Upper lobe of right lung (tissue), 1 donor: ENCODE measurements around the gene CDK14. TPM values are rescaled to one million over a fixed set of nuclear protein-coding genes. Genes with fewer than 3 reads are reported as not detected.

Experiments
- ATAC-seq: fragments of 200-7000 bp; cut with Tn5 transposase; one replicate; pipeline ENCODE4 v1.9.1; 2020; ENCODE audit warnings: mild to moderate bottlenecking, moderate library complexity
- DNase-seq: peaks from one replicate; pipeline ENCODE4 v3.0.0-alpha.2; 2020
- H3K27ac ChIP-seq: fragments of 200-600 bp; one replicate; pipeline ENCODE4 v1.8.0; 2022
- H3K27me3 ChIP-seq: fragments of 200-600 bp; one replicate; pipeline ENCODE4 v1.8.0; 2022; ENCODE audit warnings: mild to moderate bottlenecking
- H3K36me3 ChIP-seq: fragments of 200-600 bp; one replicate; pipeline ENCODE4 v1.8.0; 2022
- H3K4me1 ChIP-seq: fragments of 200-600 bp; one replicate; pipeline ENCODE4 v1.8.0; 2022
- H3K4me3 ChIP-seq: fragments of 200-600 bp; one replicate; pipeline ENCODE4 v1.8.0; 2022; ENCODE audit warnings: mild to moderate bottlenecking
- H3K9me3 ChIP-seq: fragments of 200-600 bp; one replicate; pipeline ENCODE4 v1.8.0; 2022
- intact Hi-C: fragments of 100-400 bp; cut with DNase I; formaldehyde crosslinking; loops from one replicate; pipeline ENCODE4 v1.11.0; 2022
- total RNA-seq: library from RNA; stranded (reverse); fragmentation: NEBNext Ultra II Directional; extraction: Animal tissue kit (Norgen Biotek cat#: 25700); gene quantifications from one replicate; pipeline ENCODE4 v1.2.1, GENCODE V29; 2021
- TF ChIP-seq, protein P1 (sequence below): fragments of 200-600 bp; IDR thresholded peaks from one replicate; pipeline ENCODE4 v1.8.0; 2022; ENCODE audit warnings: antibody characterized with exemption
- donor health status: DM: no; HTN: yes; CAD: no; lungs with severe emphysema.

Gene CDK14
- total RNA-seq, 1 donor from 2014 or later = 47.2 TPM

DNA sequence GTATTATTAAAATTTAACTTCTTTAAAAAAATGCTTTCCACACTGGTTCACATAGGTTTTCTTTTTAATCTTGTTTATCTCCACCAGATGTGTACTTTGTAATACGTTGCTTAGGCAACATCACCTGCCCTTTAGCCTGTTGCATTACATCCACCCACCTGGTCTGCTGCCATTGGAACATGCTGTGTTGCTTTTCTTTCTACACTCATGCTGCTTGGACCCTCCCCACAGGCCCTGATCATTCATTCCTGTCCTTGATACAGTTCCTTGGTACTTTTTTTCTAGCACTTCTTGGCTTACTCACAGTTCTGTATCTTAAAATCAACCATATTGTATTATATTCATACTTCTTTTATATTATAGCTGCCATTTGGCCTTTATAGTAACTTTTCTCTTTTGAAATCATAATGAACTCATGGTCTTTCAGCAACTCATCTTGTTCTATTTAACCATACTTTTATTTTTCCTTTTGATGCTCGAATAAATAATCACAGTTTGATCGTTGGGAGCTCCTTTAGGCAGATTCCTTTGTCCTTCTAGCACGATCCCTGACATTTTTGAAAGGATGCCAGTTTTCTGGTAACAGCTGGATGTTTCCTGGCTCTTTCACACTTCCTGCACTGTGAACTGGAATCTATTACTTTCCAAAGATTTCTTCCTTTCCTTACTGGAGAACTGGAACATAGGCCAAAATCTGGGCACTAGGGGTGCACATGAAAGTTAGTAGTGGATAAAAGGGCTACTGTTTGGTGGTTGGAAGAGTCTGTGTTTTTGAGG lies 125.1 kb downstream of the CDK14 start:
- no peaks in the 10 kb centered on the region for H3K36me3 ChIP-seq
- no peaks in the 10 kb centered on the region for H3K27me3 ChIP-seq
- intact Hi-C loops = no loop called here
- no peaks in the 10 kb centered on the region for H3K4me1 ChIP-seq
- H3K4me3 ChIP-seq = no peak overlapping the region
- ATAC-seq = peak; percentile 23
- no peak overlapping the region for H3K27ac ChIP-seq
- TF ChIP-seq, protein P1, sequence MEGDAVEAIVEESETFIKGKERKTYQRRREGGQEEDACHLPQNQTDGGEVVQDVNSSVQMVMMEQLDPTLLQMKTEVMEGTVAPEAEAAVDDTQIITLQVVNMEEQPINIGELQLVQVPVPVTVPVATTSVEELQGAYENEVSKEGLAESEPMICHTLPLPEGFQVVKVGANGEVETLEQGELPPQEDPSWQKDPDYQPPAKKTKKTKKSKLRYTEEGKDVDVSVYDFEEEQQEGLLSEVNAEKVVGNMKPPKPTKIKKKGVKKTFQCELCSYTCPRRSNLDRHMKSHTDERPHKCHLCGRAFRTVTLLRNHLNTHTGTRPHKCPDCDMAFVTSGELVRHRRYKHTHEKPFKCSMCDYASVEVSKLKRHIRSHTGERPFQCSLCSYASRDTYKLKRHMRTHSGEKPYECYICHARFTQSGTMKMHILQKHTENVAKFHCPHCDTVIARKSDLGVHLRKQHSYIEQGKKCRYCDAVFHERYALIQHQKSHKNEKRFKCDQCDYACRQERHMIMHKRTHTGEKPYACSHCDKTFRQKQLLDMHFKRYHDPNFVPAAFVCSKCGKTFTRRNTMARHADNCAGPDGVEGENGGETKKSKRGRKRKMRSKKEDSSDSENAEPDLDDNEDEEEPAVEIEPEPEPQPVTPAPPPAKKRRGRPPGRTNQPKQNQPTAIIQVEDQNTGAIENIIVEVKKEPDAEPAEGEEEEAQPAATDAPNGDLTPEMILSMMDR = no peak
- H3K9me3 ChIP-seq = no peaks in the 10 kb centered on the region
- DNase-seq = no peak

GRCh38 chr7:90721869-90722431 lies 125.8 kb downstream of the CDK14 start:
- Histone ChIP-seq H3K4me3 (no peak overlapping the region), H3K9me3 (no peaks in the 10 kb centered on the region), H3K27me3 (no peaks in the 10 kb centered on the region), H3K36me3 (no peaks in the 10 kb centered on the region), H3K27ac (no peak overlapping the region), H3K4me1 (peaks cover 4% of the 10 kb centered on the region)
- ATAC-seq (no peak), DNase-seq (no peak)
- intact Hi-C loops = no loop called here
- TF ChIP-seq, protein P1 = no peak

- H3K27ac ChIP-seq = no peak overlapping the region
- intact Hi-C loops = no loop called here
These were observed 127.1 kb downstream of the CDK14 start for GRCh38 chr7:90723233-90723632.

GRCh38 chr7:90723866-90724265 lies 127.7 kb downstream of the CDK14 start:
- TF ChIP-seq, protein P1 = no peak
- intact Hi-C loops = no loop called here
- H3K4me3 ChIP-seq = no peak overlapping the region
- no peak for ATAC-seq
- peaks cover 6% of the 10 kb centered on the region for H3K4me1 ChIP-seq
- no peaks in the 10 kb centered on the region for H3K9me3 ChIP-seq
- no peaks in the 10 kb centered on the region for H3K36me3 ChIP-seq
- H3K27ac ChIP-seq = no peak overlapping the region
- no peak for DNase-seq
- no peaks in the 10 kb centered on the region for H3K27me3 ChIP-seq

More at GRCh38 chr7:90723233-90723632, 127.1 kb downstream of the CDK14 start:
- H3K36me3 ChIP-seq = no peaks in the 10 kb centered on the region
- H3K27me3 ChIP-seq = no peaks in the 10 kb centered on the region
- H3K9me3 ChIP-seq = no peaks in the 10 kb centered on the region
- no peak for ATAC-seq
- H3K4me1 ChIP-seq = peaks cover 6% of the 10 kb centered on the region
- TF ChIP-seq, protein P1 = no peak
- no peak for DNase-seq
- no peak overlapping the region for H3K4me3 ChIP-seq

DNA sequence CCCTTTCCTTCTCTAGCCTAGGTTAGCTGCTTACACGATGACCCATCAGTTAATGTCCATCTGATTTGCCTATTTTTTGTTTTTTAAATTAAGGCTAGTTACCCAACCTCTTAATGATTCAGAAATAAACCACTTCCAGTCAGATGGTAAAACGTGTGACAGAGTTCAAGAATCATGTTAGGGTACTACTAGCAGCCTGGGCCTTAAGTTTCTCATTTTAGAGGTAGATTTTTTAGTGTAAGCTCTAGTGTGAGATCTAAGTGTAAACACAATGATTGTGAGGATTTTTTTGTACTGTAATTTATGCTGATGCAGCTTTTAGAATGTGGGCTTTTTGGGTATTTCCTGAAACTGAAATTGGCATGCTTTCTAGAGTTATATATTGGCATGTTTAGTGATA lies 130.0 kb downstream of the CDK14 start:
- intact Hi-C loops = no loop called here

More for the DNA sequence above, 130.0 kb downstream of the CDK14 start:
- ATAC-seq = no peak
- TF ChIP-seq, protein P1 = no peak
- no peak overlapping the region for H3K27ac ChIP-seq
- H3K4me3 ChIP-seq = no peak overlapping the region
- H3K27me3 ChIP-seq = no peaks in the 10 kb centered on the region
- H3K4me1 ChIP-seq = peaks cover 6% of the 10 kb centered on the region
- H3K9me3 ChIP-seq = no peaks in the 10 kb centered on the region
- no peaks in the 10 kb centered on the region for H3K36me3 ChIP-seq
- no peak for DNase-seq
